DOHH2 (cell line): ENCODE results near the gene CEP112.

Source experiments
- EZH2phosphoT487 ChIP-seq: fragments of 200-600 bp; sonication (generic); IDR thresholded peaks from 2 replicates; pipeline ENCODE4 v1.6.1; 2017; ENCODE audit warnings: borderline replicate concordance, mild to moderate bottlenecking, antibody characterized with exemption, low read length, moderate library complexity, mixed read lengths
- TF ChIP-seq, protein P1 (sequence below): fragments of 200-600 bp; sonication (generic); IDR thresholded peaks from one replicate; pipeline ENCODE4 v1.5.1; 2014; ENCODE audit warnings: antibody characterized with exemption, mild to moderate bottlenecking, low read depth, low read length; ENCODE audit not compliant: poor library complexity, severe bottlenecking

DNA sequence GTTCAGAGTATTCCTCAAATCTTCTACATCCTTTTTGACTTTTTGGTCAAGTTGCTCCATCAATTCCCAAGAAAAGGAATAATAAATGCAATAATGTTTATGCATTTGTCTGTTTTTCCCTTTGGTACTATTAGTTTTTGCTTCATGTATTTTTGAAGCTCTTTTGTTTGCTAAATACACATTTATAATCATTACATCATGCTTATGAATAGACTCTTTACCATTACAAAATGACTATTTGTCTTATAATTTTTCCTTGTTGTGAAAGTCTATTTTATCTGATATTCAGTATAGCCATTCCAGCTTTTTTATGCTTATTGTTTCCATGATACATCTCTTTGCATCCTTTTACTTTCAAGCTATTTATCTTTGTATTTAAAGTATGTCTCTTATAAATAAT is 41.2 kb downstream of the CEP112 start:
- TF ChIP-seq, protein P1, sequence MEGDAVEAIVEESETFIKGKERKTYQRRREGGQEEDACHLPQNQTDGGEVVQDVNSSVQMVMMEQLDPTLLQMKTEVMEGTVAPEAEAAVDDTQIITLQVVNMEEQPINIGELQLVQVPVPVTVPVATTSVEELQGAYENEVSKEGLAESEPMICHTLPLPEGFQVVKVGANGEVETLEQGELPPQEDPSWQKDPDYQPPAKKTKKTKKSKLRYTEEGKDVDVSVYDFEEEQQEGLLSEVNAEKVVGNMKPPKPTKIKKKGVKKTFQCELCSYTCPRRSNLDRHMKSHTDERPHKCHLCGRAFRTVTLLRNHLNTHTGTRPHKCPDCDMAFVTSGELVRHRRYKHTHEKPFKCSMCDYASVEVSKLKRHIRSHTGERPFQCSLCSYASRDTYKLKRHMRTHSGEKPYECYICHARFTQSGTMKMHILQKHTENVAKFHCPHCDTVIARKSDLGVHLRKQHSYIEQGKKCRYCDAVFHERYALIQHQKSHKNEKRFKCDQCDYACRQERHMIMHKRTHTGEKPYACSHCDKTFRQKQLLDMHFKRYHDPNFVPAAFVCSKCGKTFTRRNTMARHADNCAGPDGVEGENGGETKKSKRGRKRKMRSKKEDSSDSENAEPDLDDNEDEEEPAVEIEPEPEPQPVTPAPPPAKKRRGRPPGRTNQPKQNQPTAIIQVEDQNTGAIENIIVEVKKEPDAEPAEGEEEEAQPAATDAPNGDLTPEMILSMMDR: no peak
- TF ChIP-seq EZH2phosphoT487: no peak
